HG03457 (cell line): ENCODE measurements around the gene PITPNC1.
A peak's percentile ranks its signal among the peaks of the same experiment; 100 is the strongest.
"Not testable (repeated sequence)": the region's sequence is repeated elsewhere in the genome, so short reads cannot be mapped to it uniquely, and the experiment has no call there.

ENCODE experiments used
- ATAC-seq: cut with Tn5 transposase; IDR thresholded peaks from one replicate; pipeline ENCODE4 v1.9.1; 2021; ENCODE audit warnings: moderate number of reproducible peaks; ENCODE audit not compliant: unreplicated experiment

The PITPNC1 gene

DNA sequence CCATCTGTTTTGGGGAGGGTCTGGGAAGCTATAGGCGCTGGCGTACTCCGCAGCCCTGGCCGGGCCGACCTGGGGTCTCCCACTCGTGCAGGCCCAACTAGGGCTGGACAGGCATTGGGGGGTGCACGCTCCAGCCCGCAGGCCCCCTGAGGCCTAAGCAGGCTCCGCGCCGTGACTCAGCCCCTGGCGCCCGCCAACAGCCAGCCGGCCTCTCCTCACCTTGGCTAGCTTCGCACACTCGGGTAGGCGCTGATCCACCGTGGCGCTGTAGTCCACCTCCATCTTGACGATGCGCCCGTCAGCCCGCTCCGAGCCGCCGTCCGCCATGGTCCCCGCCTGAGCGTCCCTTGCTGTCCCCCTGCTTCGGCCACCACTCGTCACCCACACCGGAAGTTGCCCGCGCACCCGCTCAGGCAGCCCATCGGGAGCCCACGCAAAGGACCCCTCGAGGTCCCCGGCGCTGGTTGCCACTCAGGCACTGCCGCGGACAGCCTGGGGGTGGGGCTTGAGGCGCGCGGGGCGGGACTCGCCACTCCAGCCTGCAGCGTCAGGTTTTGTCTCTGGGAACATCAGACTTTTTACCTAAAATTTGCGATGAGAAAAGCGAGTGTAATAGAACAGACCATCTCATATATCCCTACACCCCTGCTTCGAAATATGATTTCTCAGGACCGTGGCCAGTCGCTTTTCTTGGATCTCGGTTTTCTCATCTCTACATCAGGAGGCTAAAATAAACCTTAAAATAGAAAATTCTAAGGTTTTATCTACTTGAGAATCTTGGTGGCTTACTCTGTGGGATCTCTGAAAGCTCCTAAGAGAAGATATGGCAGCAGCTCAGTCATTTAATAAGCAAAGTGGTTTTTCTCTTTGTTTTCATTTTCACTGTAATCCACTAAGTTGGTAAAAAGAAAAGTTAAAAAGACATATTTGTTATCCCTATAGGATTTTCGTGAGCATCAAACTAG is 10.6 kb upstream of the PITPNC1 start, which contains the start of gene PSMD12:
TSS of gene PSMD12 (minus strand) at position 385 of the 965 bp plus-strand sequence. CDS start at position 327, 58 bp downstream.
- peak; percentile 65 for ATAC-seq

GRCh38 chr17:67369676-67370075 is 7.4 kb upstream of the PITPNC1 start:
- no peak for ATAC-seq

DNA sequence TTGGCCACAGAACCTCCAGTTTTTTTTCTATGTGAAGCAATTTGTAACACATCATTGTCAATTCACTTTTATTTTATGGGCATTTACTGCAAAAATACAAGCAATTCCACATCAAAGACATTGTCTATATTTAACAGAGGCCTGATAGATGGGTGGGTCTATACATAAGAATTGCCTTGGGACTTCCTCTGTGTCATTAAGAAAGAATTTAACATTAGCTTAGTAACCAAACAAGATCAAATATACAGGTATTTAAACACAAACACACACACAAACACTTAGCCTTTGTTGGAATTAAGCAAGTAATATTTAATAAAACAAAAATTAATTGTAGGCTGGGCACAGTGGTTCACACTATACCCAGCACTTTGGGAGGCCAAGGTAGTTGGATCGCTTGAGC is 4.3 kb upstream of the PITPNC1 start:
- no peak for ATAC-seq

DNA sequence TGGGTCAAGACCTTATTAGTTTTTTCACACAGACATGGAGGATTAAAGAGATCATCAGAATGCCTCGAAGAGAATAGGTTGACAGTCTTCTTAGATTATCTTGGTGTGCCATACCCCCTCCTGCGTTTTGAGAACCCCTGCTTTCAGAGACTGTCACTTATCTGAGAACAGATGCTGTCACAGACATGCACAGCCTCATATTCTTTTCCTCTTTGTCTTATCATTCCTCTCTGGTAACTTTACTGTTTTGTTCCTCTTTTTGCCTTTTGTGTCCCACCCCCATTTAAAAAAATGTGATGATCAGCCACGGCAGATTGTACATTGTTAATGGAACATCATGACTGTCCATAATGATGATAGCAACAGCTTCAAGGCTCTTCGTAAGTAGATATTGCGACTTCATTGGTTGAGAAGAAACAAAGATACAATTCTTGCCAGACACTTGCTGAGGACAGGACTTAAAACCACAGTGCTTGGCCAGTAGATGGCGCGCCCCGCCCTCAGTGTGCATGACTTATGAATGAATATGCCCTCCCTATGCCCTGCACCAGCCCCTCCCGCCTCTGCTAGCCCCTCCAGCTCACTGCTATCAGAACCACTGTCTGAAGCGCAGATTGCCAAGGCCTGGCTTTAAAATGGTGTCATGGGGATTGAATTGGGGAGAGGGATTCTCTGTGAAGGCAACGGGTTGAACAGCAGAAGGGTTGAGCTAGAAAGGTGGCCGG is 2.6 kb upstream of the PITPNC1 start:
- no peak for ATAC-seq

- no peak for ATAC-seq
Measured at GRCh38 chr17:67375054-67375427, 2.0 kb upstream of the PITPNC1 start.

GRCh38 chr17:67375716-67376115 is 1.4 kb upstream of the PITPNC1 start:
- no peak for ATAC-seq

- no peak for ATAC-seq
Measured at GRCh38 chr17:67376415-67376736, 705 bp upstream of the PITPNC1 start.

GRCh38 chr17:67377488-67378453 is 690 bp downstream of the PITPNC1 start:
- peak; percentile 13 for ATAC-seq

- peak; percentile 28 for ATAC-seq
Measured at GRCh38 chr17:67378454-67379250, 1.6 kb downstream of the PITPNC1 start.

DNA sequence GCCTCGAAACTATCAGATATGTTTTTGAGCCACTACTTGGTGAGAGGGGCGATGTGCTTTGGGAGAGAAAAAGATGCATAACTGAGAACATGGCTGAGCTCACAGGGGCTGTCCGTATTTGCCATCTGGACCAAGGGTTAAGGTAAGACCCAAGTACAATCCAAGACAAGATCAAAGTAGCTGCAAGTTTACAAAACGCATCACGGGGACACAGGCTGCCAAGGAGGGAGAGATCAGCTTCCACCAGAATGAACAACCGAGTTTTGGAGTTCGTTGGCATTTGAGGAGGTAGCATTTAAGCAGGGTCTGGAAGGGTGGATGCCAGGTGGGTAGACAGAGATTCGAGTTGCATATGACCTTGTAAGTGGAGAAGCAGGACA is 2.2 kb downstream of the PITPNC1 start:
- no peak for ATAC-seq

DNA sequence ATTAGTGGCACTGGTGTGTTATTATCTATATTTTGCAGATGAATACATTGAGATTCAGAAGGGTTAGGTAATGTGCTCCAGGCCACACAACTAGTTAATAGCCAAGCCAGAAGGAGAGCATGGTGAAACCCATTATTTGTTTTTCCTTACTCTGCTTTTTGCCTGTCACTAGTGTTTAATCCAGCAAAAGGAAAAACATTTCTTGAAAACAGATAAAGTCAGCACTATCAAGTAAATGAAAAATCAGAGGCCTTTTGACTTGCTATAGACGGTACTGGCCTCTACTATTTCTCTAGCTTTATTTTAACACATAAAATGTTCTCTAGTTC is 4.8 kb downstream of the PITPNC1 start:
- no peak for ATAC-seq

GRCh38 chr17:67385122-67385988 is 8.3 kb downstream of the PITPNC1 start:
- ATAC-seq, result no peak

DNA sequence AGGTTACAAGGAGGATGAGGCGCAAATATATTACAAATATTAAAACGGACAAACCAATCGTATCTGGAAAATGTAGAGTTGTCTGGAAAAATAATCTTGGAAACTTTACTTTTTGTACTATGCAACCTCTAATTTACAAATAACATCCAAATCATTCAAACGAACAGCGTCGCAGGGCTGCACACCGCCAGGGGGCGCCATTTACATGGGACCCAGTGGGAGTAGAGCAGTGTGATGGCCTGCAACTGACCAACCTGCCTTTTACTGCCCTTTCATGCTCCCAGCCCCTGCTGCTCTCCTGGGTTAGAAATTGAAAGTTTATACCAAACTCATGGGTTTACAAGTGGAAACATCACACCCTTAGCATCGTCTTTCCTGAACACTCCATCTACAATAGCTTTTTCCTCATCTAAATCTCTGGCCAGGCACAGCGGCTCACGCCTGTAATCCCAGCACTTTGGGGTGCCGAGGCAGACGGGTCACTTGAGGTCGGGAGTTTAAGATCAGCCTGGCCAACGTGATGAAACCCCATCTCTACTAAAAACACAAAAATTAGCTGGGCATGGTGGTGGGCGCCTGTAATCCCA is 10.0 kb downstream of the PITPNC1 start:
- no peak for ATAC-seq

DNA sequence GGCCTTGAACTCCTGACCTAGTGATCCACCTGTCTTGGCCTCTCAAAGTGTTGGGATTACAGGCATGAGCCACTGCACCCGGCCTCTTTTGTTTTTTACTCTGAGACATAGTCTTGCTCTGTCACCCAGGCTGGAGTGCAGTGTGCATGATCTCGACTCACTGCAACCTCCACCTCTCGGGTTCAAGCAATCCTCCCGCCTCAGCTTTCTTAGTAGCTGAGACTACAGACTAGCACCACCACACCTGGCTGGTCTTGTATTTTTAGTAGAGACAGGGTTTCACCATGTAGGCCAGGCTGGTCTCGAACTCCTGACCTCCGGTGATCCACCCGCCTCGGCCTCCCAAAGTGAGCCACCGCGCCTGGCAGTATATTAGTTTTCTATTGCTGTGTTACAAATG is 11.5 kb downstream of the PITPNC1 start:
- ATAC-seq, result not testable (repeated sequence)

DNA sequence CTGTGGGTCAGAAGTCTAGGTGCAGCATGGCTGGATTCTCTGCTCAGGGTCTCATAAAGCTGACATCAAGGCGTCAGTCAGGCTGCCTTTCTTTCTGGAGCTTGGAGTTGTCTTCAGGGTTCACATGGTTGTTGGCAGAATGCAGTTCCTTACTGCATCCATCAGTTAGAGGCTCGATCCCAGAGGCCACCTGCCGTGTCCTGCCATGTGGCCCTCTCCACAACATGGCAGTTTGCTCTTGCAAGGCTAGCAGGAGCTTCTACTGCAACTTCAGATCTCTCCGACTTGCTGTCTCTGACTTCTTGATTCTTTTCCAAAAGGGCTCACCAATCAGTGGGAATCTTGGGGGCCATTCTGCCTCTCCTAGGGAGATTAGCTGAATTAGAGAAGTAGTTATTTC is 11.9 kb downstream of the PITPNC1 start:
- ATAC-seq, result no peak

DNA sequence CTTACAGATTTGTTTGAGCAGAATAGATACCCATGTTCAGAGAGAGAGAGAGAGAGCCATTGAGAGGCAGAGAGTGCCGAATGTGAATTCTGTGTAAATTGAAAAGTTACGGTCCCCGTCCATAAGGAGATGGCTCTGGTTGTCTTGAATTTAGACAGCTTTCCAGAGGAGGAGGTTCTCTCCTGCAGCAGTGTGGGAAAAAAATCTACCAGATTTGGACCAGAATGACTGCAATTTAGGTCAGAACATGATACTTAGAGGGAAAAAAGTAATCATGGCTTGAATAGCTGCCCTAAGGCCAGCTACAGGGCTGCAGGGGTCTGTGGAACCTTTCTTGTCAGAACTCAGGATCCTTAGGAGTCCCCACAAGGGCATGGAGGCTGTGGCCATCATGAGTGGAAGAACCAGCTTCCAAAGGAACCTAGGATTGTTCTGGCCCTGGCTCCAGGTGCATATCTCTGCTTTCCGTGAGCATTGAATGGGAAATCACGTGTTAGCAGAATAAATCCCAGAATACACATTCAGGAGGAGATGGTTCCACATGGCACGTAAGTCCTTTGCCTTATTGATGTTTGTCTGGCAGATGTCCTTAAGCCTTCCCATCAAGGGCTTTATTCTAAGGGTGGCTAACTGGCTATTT is 13.0 kb downstream of the PITPNC1 start:
- ATAC-seq, result no peak

DNA sequence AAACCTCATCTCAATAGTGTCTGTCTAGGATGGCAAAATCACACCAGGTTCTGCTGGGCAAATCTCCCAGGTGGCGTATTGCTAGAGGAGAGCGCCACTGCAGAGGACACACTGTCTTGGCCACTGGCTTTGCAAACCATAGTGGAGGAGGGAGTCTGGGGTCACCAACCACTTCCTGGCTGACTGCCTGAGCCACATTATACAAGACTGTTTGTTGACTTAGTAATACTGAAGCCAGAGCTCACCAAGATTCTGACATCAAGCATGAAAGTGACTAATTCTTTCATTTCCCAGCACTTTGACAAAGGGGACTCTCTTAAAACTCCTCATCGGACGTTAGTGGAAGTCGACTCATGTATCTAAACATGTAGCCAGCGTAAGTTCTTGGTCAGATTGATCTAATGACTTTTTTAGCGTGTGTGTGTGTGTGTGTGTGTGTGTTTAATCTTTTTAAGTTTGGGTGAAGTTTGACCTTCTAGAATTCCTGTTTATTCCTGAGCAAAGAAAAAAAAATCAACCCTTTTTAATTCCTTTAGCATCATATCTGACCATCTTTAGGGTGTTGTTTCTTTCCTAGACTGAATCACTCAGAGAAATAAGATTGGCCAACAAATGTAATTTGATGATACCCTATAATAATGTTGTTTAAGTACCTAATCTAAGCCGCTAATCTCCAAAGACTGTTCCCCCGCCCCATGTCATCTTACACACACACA is 13.7 kb downstream of the PITPNC1 start:
- peak; percentile 87 for ATAC-seq

GRCh38 chr17:67392111-67392510 is 15.0 kb downstream of the PITPNC1 start:
- no peak for ATAC-seq
